Activated CD8-positive, alpha-beta memory T cell treated with anti-CD3 and anti-CD28 coated beads, Interleukin-2, amount 10 ng/mL, durations not matched to agents 7 days and 5 days (primary cell): ENCODE results near the gene SPAG16. TPM values are rescaled to one million over a fixed set of nuclear protein-coding genes. Genes with fewer than 3 reads are reported as not detected.

Experiments
- ATAC-seq: fragments of 150-1000 bp; cut with Tn5 transposase; one replicate; pipeline ENCODE4 v1.10.0; 2021; ENCODE audit warnings: moderate library complexity
- CTCF ChIA-PET: fragments of 350-600 bp; sonication (Branson Sonifier 250); formaldehyde crosslinking; loops from one replicate; lab custom pipeline; 2021; ENCODE audit warnings: antibody characterized with exemption; lab: Charles Lee
- DNase-seq: peaks from one replicate; pipeline ENCODE4 v3.0.0-alpha.2; 2020
- H3K27ac Mint-ChIP-seq: one replicate; pipeline ENCODE4 v1.8.0; 2021; ENCODE audit warnings: mild to moderate bottlenecking, mixed read lengths
- H3K27me3 Mint-ChIP-seq: one replicate; pipeline ENCODE4 v1.8.0; 2021; ENCODE audit warnings: mixed read lengths
- H3K36me3 Mint-ChIP-seq: one replicate; pipeline ENCODE4 v1.8.0; 2021; ENCODE audit warnings: mild to moderate bottlenecking, mixed read lengths
- H3K4me1 Mint-ChIP-seq: one replicate; pipeline ENCODE4 v1.8.0; 2021; ENCODE audit warnings: mixed read lengths
- H3K4me3 Mint-ChIP-seq: one replicate; pipeline ENCODE4 v1.8.0; 2021; ENCODE audit warnings: mild to moderate bottlenecking, moderate library complexity, mixed read lengths
- H3K9me3 Mint-ChIP-seq: one replicate; pipeline ENCODE4 v1.8.0; 2022; ENCODE audit warnings: low read depth, mixed read lengths
- total RNA-seq, 2 experiments: library from RNA; stranded (reverse); gene quantifications; one replicate each; pipeline ENCODE4 v1.2.3, GENCODE V29; 2021

SPAG16 gene
- total RNA-seq = 10 to 100 TPM in 1 of 2 experiments, 1 to 10 TPM in 1; 7.4 to 10.1 TPM

DNA sequence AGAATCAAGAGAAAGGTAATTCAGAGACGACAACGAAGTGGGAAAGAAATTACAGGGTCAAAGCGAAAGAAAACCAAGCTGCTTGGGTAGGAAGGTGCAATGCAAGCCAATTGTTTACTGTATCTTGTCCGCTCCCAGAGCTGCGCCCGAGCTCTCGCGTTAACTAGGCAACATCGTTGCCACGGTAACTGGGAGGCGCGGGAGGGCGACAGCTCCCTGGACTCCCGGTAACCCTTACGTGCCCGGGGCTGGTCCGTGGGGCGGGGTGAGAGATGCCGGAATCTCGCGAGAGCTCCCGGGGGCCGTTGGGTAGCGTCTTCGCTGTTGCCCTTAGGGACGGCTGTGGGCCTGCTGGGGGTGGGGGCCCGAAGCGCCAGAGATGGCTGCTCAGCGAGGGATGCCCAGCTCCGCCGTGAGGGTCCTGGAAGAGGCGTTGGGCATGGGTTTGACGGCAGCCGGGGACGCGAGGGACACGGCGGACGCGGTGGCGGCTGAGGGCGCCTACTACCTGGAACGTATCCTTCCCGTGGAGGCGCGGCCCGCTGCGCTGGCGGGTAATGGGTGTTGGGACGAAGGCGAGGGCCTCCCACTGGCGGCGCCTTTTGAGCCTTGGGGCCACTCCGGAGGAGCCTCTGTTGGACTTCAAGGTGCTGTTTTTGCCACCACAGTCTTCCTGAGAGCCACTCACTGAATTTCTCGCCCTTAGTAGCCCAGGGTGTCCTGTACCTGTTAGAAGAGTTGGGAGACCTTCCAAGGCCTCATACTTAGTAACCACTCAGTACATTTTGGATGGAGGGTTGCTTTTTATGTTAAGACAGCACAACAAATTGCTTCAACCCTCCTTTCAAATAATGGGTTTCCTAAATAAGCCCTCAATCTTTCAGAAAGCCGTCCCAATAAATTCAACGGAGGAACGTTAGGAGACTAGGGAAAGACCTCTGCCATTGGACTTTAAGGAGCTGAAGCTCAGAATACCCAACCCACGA, at the start of gene SPAG16:
Gene SPAG16, plus strand, starts transcription at position 360 of the 986 bp plus-strand sequence.
- no peaks in the 10 kb centered on the region for H3K27me3 Mint-ChIP-seq
- peak within 1 kb of the TSS; percentile 87 for H3K4me3 Mint-ChIP-seq
- ATAC-seq (peak; percentile 98), DNase-seq (peak; percentile 99)
- peak within 1 kb of the TSS; percentile 95 for H3K27ac Mint-ChIP-seq
- no peaks in the 10 kb centered on the region for H3K9me3 Mint-ChIP-seq
- H3K4me1 Mint-ChIP-seq = peaks cover 22% of the 10 kb centered on the region
- H3K36me3 Mint-ChIP-seq = peaks cover 2% of the 10 kb centered on the region
- CTCF ChIA-PET = interaction anchor here (0.7 to 1.5 kb wide), 3 partner anchors 31 to 122 kb away, joined by 3 to 5 read pairs (median 3); no protein-coding TSS in a partner anchor

DNA sequence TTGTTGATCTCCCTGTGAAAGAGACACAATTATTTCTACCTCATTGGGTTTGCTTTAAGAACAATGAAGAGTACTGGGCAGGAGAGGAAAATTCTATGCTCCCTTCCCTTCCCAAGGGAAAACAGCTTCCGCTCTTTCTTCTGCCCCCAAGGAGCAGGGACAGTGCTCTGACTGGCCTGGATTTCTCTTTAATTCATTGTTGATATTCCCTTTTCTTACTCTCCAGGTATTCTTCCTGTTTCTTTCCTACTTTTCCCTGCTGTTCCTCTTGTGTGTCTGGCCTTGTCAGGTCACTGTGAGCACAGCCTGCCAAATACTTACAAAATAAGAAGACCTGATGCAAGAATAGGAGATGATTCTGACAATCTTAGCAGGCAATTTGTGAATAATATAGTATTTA, 49.6 kb upstream of the SPAG16 start:
- Mint-ChIP-seq H3K9me3 (no peaks in the 10 kb centered on the region), H3K27ac (peak overlapping the region; percentile 55), H3K27me3 (peaks cover 23% of the 10 kb centered on the region), H3K4me3 (no peak overlapping the region), H3K4me1 (peaks cover 27% of the 10 kb centered on the region), H3K36me3 (no peaks in the 10 kb centered on the region)
- CTCF ChIA-PET = no interaction called here
- no peak for ATAC-seq
- no peak for DNase-seq

- DNase-seq = no peak
- peaks cover 23% of the 10 kb centered on the region for H3K27me3 Mint-ChIP-seq
- no peaks in the 10 kb centered on the region for H3K36me3 Mint-ChIP-seq
- H3K4me3 Mint-ChIP-seq = no peak overlapping the region
- no peaks in the 10 kb centered on the region for H3K9me3 Mint-ChIP-seq
- CTCF ChIA-PET = no interaction called here
- H3K27ac Mint-ChIP-seq = no peak overlapping the region
- peaks cover 27% of the 10 kb centered on the region for H3K4me1 Mint-ChIP-seq
- ATAC-seq = no peak
Observed at GRCh38 chr2:213235741-213236140, 48.5 kb upstream of the SPAG16 start.

- peak overlapping the region; percentile 41 for H3K4me3 Mint-ChIP-seq
- H3K4me1 Mint-ChIP-seq = peaks cover 27% of the 10 kb centered on the region
- no peaks in the 10 kb centered on the region for H3K9me3 Mint-ChIP-seq
- DNase-seq (no peak), ATAC-seq (no peak)
- H3K36me3 Mint-ChIP-seq = no peaks in the 10 kb centered on the region
- CTCF ChIA-PET = no interaction called here
- peak overlapping the region; percentile 46 for H3K27ac Mint-ChIP-seq
- H3K27me3 Mint-ChIP-seq = peaks cover 29% of the 10 kb centered on the region
Observed at GRCh38 chr2:213237251-213237650, 47.0 kb upstream of the SPAG16 start.

DNA sequence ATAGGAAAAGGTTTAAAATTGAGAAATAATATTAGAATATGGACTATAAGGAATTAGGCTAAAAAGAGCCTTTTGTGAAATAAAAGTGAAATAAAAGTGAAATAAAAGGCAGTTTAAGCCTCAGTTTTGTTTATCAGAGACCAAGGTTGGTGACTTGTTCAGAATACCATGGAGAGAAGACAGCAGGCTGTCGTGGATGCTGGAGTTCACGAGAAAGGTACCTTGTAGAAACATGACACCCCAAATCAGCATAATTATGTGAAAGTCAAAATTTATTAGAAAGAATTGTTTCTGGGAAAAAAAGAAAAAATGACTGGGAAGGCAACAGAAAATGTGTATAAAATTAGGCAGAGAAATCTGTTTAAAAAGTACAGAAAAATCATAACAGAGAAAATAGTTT, 46.5 kb upstream of the SPAG16 start:
- Mint-ChIP-seq H3K36me3 (no peaks in the 10 kb centered on the region), H3K27ac (peak overlapping the region; percentile 80), H3K27me3 (peaks cover 29% of the 10 kb centered on the region), H3K4me3 (peak overlapping the region; percentile 10), H3K9me3 (no peaks in the 10 kb centered on the region), H3K4me1 (peaks cover 23% of the 10 kb centered on the region)
- ATAC-seq = no peak
- no peak for DNase-seq
- CTCF ChIA-PET = no interaction called here

DNA sequence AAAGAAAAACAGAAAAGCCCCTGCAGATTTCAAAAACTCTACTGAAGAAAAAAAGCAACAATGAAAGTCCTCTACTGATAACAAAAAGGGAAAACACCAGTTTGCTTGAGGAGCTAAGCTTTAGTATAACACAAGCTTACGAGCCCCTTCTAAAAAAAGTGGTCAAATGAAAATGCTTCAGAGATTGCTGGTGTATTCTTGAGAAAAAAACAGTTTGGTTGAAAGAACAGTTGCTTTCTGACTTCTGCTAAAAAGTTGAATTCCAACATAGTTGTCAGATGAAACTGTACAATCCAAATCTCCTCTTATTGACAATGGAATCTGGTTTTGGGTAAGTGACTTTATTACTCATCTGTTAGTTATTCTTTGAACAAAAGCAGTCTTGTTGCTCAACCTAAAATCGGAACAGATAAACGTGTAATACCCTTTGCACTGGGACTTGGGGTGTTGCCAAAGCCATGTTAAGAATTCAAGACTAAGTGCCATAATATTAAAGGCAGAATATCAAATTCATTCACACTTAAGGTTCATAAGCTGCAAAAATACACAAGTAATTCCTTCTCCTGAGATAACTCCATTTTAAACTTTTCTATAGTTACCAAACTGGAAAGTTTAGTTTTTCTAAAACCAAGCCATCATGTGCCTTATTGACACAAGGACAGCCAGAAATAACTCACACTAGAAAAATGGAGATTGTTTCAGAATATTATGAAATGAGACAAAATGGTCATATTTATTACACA, 45.3 kb upstream of the SPAG16 start:
- DNase-seq (no peak), ATAC-seq (no peak)
- Mint-ChIP-seq H3K27me3 (peaks cover 35% of the 10 kb centered on the region), H3K4me1 (peaks cover 16% of the 10 kb centered on the region), H3K27ac (peak overlapping the region; percentile 80), H3K9me3 (no peaks in the 10 kb centered on the region), H3K4me3 (peak overlapping the region; percentile 47), H3K36me3 (no peaks in the 10 kb centered on the region)
- CTCF ChIA-PET = no interaction called here

- DNase-seq (no peak), ATAC-seq (no peak)
- no peaks in the 10 kb centered on the region for H3K9me3 Mint-ChIP-seq
- peaks cover 31% of the 10 kb centered on the region for H3K27me3 Mint-ChIP-seq
- H3K4me1 Mint-ChIP-seq = peaks cover 6% of the 10 kb centered on the region
- no peaks in the 10 kb centered on the region for H3K36me3 Mint-ChIP-seq
- peak overlapping the region; percentile 27 for H3K27ac Mint-ChIP-seq
- no peak overlapping the region for H3K4me3 Mint-ChIP-seq
- CTCF ChIA-PET = interaction anchor here (1.1 kb wide), 1 partner anchor 10 kb away, joined by 4 read pairs; no protein-coding TSS in a partner anchor
Observed at GRCh38 chr2:213241817-213242216, 42.4 kb upstream of the SPAG16 start.

GRCh38 chr2:213242653-213243052, 41.6 kb upstream of the SPAG16 start:
- Mint-ChIP-seq H3K27me3 (peaks cover 26% of the 10 kb centered on the region), H3K36me3 (no peaks in the 10 kb centered on the region), H3K4me3 (no peak overlapping the region), H3K9me3 (no peaks in the 10 kb centered on the region), H3K27ac (no peak overlapping the region), H3K4me1 (peaks cover 6% of the 10 kb centered on the region)
- DNase-seq = no peak
- ATAC-seq = no peak
- CTCF ChIA-PET = interaction anchor here (1.1 kb wide), 1 partner anchor 9 kb away, joined by 4 read pairs; no protein-coding TSS in a partner anchor

DNA sequence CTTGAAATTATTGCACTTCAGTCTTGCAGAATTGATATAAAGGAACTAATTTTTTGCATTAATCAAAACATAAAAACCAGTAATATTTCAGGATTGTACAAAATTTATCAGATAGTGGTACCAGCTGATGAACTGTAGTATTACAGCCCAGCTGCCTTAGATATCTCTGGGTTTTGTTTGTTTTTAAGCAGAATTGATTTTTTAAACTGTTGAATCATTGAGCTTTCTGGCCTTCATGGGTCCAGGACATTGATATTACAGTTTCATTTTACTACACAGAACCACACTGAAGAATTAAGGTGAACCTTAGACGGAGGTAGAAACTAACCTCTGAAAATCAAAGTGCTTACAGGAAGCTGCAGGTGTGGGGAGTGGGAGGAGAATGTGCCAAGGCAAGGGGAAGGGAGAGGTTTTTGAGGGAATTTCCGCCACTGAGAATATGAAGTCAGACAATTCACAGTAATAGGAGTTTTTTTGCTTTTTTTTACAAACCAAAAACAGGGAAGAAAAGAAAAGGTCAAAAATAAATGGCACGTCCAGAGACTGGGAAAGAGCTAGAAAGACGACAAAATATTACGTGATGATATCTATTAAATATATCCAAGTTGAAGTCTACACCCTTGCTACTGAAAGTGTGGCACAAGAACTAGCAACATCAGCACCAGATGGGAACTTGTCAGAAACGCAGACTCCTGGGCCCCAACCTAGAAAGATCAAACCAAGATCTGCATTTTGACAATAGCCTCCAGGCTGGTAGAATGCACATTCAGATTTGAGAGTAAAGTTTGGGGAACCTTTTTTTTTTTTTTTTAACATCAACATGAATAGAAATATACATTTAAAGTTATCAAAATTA, 40.8 kb upstream of the SPAG16 start:
- H3K27ac Mint-ChIP-seq = peak overlapping the region; percentile 40
- H3K27me3 Mint-ChIP-seq = peaks cover 21% of the 10 kb centered on the region
- H3K4me3 Mint-ChIP-seq = peak overlapping the region; percentile 12
- no peaks in the 10 kb centered on the region for H3K36me3 Mint-ChIP-seq
- DNase-seq = no peak
- no peaks in the 10 kb centered on the region for H3K9me3 Mint-ChIP-seq
- CTCF ChIA-PET = no interaction called here
- no peak for ATAC-seq
- H3K4me1 Mint-ChIP-seq = peaks cover 6% of the 10 kb centered on the region

DNA sequence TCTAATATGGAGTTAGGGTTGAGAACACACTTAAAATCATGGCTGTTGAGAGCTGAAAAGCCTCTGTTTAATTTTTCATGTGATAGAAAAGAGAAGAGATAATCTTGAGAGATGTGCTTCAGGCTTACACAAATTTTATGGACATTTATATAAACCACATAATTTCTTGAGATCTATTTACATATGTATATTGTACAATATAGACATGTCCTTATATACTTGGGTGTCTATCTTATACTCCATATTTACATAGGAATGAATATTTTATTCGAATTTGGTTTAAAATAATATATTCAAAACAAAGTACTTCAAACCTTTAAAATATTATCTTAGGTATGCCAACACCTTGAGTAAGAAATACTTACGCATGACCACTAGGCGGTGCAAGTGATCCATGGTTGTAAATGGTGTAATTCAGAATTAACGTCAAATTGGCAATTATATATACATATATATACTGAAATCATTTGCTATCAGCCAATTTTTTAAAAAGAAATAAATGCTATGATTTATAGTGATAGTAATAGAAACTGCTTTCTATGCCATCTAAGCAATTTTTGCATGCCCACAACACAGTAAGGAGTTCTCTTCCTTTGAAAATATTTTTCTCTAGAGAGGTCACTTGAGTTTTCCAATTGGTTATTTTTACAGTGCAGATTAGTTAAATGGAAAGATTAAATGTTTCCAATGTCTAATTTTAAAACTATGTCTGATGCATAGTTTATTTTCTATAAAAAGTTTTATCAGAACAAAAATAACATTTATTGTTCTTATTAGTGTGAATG, 37.6 kb upstream of the SPAG16 start:
- Mint-ChIP-seq H3K36me3 (no peaks in the 10 kb centered on the region), H3K9me3 (no peaks in the 10 kb centered on the region), H3K27ac (no peak overlapping the region), H3K4me3 (no peak overlapping the region), H3K4me1 (peaks cover 4% of the 10 kb centered on the region), H3K27me3 (peaks cover 10% of the 10 kb centered on the region)
- ATAC-seq (peak; percentile 45), DNase-seq (peak; percentile 60)
- CTCF ChIA-PET = interaction anchor here (0.6 kb wide), 1 partner anchor 485 kb away, joined by 5 read pairs; no protein-coding TSS in a partner anchor

DNA sequence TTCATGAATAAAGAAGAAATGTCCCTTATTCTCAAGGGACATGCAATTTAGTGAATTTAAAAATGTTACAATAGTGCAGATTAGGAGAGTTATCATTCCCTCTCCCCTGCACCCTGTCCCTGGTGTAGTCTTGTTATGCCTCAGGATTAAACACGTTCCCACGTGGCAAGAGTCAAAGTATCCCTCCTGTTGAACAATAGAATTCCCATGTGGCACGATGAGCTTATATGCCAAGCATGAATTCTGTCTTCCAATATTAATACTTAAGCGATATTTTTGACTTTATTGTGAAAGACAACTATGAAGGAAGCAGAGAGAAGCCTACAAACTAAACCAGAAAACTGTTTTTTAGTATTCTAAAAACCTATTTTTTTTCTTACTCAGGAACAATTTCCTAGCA, 36.7 kb upstream of the SPAG16 start:
- H3K27ac Mint-ChIP-seq = no peak overlapping the region
- H3K4me1 Mint-ChIP-seq = peaks cover 4% of the 10 kb centered on the region
- CTCF ChIA-PET = interaction anchor here (0.6 to 0.7 kb wide), 2 partner anchors 75 to 484 kb away, joined by 3 to 5 read pairs; no protein-coding TSS in a partner anchor
- H3K36me3 Mint-ChIP-seq = no peaks in the 10 kb centered on the region
- ATAC-seq (no peak), DNase-seq (no peak)
- H3K4me3 Mint-ChIP-seq = no peak overlapping the region
- peaks cover 7% of the 10 kb centered on the region for H3K27me3 Mint-ChIP-seq
- no peaks in the 10 kb centered on the region for H3K9me3 Mint-ChIP-seq

DNA sequence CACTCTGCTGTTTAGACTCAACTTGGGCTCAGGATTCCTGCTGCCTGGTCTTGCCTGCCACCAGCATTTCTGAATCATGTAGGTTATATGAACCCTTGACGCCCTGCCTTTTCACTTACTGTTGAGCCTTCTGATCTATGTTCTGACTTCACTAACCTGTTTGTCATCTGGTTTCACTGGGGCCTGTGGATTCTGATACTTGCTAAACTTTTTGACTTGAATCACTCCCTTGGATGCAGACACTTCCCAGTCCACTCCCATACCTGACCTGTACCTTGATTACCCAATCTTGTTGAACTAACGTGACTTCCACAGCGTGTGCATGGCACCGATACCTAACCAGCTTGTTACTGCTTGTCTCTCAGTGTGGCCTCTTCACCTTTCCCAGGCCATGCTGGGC, 35.6 kb upstream of the SPAG16 start:
- Mint-ChIP-seq H3K27ac (no peak overlapping the region), H3K27me3 (peaks cover 3% of the 10 kb centered on the region), H3K9me3 (no peaks in the 10 kb centered on the region), H3K36me3 (no peaks in the 10 kb centered on the region), H3K4me1 (no peaks in the 10 kb centered on the region), H3K4me3 (no peak overlapping the region)
- CTCF ChIA-PET = no interaction called here
- DNase-seq (no peak), ATAC-seq (no peak)
